Measurements from ENCODE around the gene PI4K2A. TPM values are rescaled to one million over a fixed set of nuclear protein-coding genes. Genes with fewer than 3 reads are reported as not detected.
A peak's percentile ranks its signal among the peaks of the same experiment; 100 is the strongest.

PI4K2A gene
- total and polyA plus RNA-seq, 2 of the 13 experiments (the other 11 are each of a cell fraction or from before 2014, with no cell fraction given): 10.9 to 14.3 TPM

DNA sequence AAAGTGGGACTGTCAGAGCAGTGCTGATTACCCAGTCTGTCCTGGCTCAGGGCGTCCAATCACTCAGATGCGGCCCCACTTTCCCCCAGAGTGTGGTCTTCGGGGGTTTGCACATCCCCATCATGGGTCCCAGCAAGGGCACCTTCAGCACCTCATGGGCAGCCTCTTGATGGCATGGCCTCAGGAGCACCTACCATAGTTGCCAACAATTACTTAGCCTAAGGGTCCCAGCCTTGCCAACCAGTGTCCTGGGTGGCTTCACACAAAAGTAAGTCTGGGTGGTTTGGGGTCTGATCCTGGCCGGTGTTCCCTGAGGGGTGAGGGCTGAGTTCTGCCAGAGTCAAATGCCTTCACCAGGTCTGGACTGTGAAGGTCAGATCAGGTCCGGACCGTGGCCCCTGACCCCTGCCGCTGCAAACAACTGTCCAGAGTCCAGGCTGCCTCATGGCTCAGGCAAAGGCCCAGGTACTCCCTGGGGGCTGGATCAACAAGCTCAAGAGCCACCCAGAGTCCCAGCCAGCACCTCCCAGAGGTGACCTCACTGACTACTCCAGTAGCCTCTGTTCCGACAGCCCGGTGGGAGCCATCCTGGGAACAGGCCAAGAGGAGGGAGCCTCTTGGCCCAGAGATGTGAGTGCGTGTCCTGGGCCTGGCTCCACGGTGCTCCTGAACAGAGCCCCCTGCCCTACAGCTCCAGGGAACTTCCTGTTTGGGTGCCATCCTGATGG lies 66.8 kb downstream of the PI4K2A start (continued):
- TF ChIP-seq, protein P1, sequence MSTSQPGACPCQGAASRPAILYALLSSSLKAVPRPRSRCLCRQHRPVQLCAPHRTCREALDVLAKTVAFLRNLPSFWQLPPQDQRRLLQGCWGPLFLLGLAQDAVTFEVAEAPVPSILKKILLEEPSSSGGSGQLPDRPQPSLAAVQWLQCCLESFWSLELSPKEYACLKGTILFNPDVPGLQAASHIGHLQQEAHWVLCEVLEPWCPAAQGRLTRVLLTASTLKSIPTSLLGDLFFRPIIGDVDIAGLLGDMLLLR (CRISPR knock-in tag; IDR thresholded peaks at IDR 0.05): 0 out of 2 replicates have a peak, but pooled peaks have one; percentile 19
- TF ChIP-seq ZNF160 (CRISPR knock-in tag; IDR thresholded peaks at IDR 0.05) (no peak), ZNF615 (CRISPR knock-in tag; IDR thresholded peaks at IDR 0.05; ENCODE audit: borderline replicate concordance) (no peak), MXD4 (CRISPR knock-in tag; IDR thresholded peaks at IDR 0.05) (peak; percentile 73; the same call in 1 of the 2 replicates), POLR2A (IDR thresholded peaks at IDR 0.05; ENCODE audit: insufficient read depth in 1 of 2, low read depth in 2 of 2, low read length in 2 of 2) (peak in 1 of 2 experiments; percentile 44; a peak in 1 of 4 replicates), ARNTL (CRISPR knock-in tag; IDR thresholded peaks at IDR 0.05) (peak; percentile 49; the same call in 1 of the 2 replicates), ETV5 (CRISPR knock-in tag; IDR thresholded peaks at IDR 0.05; ENCODE audit: borderline replicate concordance) (peak; percentile 25; the same call in 1 of the 2 replicates), THAP11 (CRISPR knock-in tag; IDR thresholded peaks at IDR 0.05) (peak; percentile 58; the same call in 1 of the 2 replicates), KMT2A (CRISPR knock-in tag; IDR thresholded peaks at IDR 0.05) (no peak), JARID2 (CRISPR knock-in tag; IDR thresholded peaks at IDR 0.05; ENCODE audit: insufficient replicate concordance) (peak; percentile 30), PAX8 (CRISPR knock-in tag; IDR thresholded peaks at IDR 0.05; ENCODE audit: borderline replicate concordance) (no peak), HDAC2 (CRISPR knock-in tag; IDR thresholded peaks at IDR 0.05) (peak; percentile 75), ZNF839 (CRISPR knock-in tag; IDR thresholded peaks at IDR 0.05; ENCODE audit: borderline replicate concordance) (no peak), KLF11 (CRISPR knock-in tag; IDR thresholded peaks at IDR 0.05) (no peak), HIVEP1 (CRISPR knock-in tag; IDR thresholded peaks at IDR 0.05) (peak; percentile 77), ZNF431 (CRISPR knock-in tag; IDR thresholded peaks at IDR 0.05; ENCODE audit: borderline replicate concordance, low read depth) (peak; percentile 75; the same call in 1 of the 2 replicates), ZNF619 (CRISPR knock-in tag; IDR thresholded peaks at IDR 0.05) (0 out of 2 replicates have a peak, but pooled peaks have one; percentile 48), HOXA3 (CRISPR knock-in tag; IDR thresholded peaks at IDR 0.05) (peak; percentile 76), XRCC5 (optimal IDR thresholded peaks at IDR 0.05; ENCODE audit: low read length) (peak; percentile 56), NR2C2 (CRISPR knock-in tag; IDR thresholded peaks at IDR 0.05; ENCODE audit: borderline replicate concordance) (peak; percentile 94), MATR3 (CRISPR knock-in tag; IDR thresholded peaks at IDR 0.05) (no peak), NCOA2 (CRISPR knock-in tag; IDR thresholded peaks at IDR 0.05) (peak; percentile 53; the same call in 1 of the 2 replicates), TMF1 (CRISPR knock-in tag; IDR thresholded peaks at IDR 0.05; ENCODE audit: low read depth) (no peak), ZNF772 (CRISPR knock-in tag; IDR thresholded peaks at IDR 0.05) (peak; percentile 70), RARG (CRISPR knock-in tag; IDR thresholded peaks at IDR 0.05; ENCODE audit: low read depth) (no peak), RAD21 (CRISPR knock-in tag; IDR thresholded peaks at IDR 0.05) (0 out of 2 replicates have a peak, but pooled peaks have one; percentile 14), SIX4 (CRISPR knock-in tag; IDR thresholded peaks at IDR 0.05) (no peak), KLF15 (CRISPR knock-in tag; IDR thresholded peaks at IDR 0.05; ENCODE audit: borderline replicate concordance) (no peak)
- TF ChIP-seq, protein P2, sequence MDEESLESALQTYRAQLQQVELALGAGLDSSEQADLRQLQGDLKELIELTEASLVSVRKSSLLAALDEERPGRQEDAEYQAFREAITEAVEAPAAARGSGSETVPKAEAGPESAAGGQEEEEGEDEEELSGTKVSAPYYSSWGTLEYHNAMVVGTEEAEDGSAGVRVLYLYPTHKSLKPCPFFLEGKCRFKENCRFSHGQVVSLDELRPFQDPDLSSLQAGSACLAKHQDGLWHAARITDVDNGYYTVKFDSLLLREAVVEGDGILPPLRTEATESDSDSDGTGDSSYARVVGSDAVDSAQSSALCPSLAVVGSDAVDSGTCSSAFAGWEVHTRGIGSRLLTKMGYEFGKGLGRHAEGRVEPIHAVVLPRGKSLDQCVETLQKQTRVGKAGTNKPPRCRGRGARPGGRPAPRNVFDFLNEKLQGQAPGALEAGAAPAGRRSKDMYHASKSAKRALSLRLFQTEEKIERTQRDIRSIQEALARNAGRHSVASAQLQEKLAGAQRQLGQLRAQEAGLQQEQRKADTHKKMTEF (CRISPR knock-in tag; IDR thresholded peaks at IDR 0.05): peak; percentile 39; the same call in 1 of the 2 replicates
- TF ChIP-seq, protein P3, sequence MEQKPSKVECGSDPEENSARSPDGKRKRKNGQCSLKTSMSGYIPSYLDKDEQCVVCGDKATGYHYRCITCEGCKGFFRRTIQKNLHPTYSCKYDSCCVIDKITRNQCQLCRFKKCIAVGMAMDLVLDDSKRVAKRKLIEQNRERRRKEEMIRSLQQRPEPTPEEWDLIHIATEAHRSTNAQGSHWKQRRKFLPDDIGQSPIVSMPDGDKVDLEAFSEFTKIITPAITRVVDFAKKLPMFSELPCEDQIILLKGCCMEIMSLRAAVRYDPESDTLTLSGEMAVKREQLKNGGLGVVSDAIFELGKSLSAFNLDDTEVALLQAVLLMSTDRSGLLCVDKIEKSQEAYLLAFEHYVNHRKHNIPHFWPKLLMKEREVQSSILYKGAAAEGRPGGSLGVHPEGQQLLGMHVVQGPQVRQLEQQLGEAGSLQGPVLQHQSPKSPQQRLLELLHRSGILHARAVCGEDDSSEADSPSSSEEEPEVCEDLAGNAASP (CRISPR knock-in tag; IDR thresholded peaks at IDR 0.05; ENCODE audit: borderline replicate concordance): peak; percentile 98; the same call in 1 of the 2 replicates
